K562 (cell line): ENCODE measurements around the gene OR8A1. TPM values are rescaled to one million over a fixed set of nuclear protein-coding genes. Genes with fewer than 3 reads are reported as not detected.

ENCODE experiments used
- ATAC-seq: fragments of 200-7000 bp; cut with Tn5 transposase; 3 replicates; pipeline ENCODE4 v1.9.1; 2020; ENCODE audit warnings: moderate library complexity
- BruUV-seq: library from RNA; stranded (reverse); fragments of 400-500 nt; replicated peaks from 2 replicates; lab custom pipeline; 2021; lab: Mats Ljungman, UMichigan
- CTCF ChIA-PET: fragments of 300-600 bp; formaldehyde crosslinking; extraction: SDS; loops from one replicate; lab custom pipeline; 2021; ENCODE audit warnings: low intra/inter-chr PET ratio; lab: Yijun Ruan, JAX
- POLR2A ChIA-PET: fragments of 300-600, 350-650 bp; sonication (Branson Sonifier 250); formaldehyde crosslinking; extraction: SDS; loops from one replicate; lab custom pipeline; 2021; ENCODE audit warnings: antibody characterized with exemption, inconsistent platforms; lab: Yijun Ruan, JAX
- DNase-seq, 4 experiments: peaks; one replicate each; pipeline versions ENCODE4 v3.0.0 to v3.0.0-alpha.2; 2011 to 2018; ENCODE audit warnings: low spot score in 3 of 4, mixed read lengths in 3 of 4; ENCODE audit errors: extremely low read depth in 1 of 4
- FAIRE-seq: peaks from 2 replicates; lab custom pipeline; 2011; peaks lifted over from hg19 to GRCh38; lab: Jason Lieb, UNC
- H2AFZ ChIP-seq: 2 replicates; pipeline ENCODE4 v1.6.0; 2011; ENCODE audit warnings: low read depth, low read length, control low read depth, inconsistent platforms
- H3K27ac ChIP-seq: fragments of 200-600 bp; 3 replicates; pipeline ENCODE4 v1.8.0; 2011; ENCODE audit warnings: low read depth, mild to moderate bottlenecking, control low read depth, inconsistent platforms, low read length, moderate library complexity, mixed read lengths; ENCODE audit errors: extremely low read depth
- H3K27me3 ChIP-seq, 2 experiments: fragments of 300-600 bp in 1 of 2; 2 replicates in 1 of 2; 3 replicates in 1 of 2; pipeline versions ENCODE4 v1.6.0 to v1.8.0; 2011; ENCODE audit warnings: inconsistent platforms in 2 of 2, low read length in 2 of 2, mild to moderate bottlenecking in 1 of 2, mixed read lengths in 1 of 2, moderate library complexity in 1 of 2; ENCODE audit not compliant: control insufficient read depth in 2 of 2, insufficient read depth in 2 of 2
- H3K36me3 ChIP-seq: fragments of 300-600 bp; 3 replicates; pipeline ENCODE4 v1.8.0; 2011; ENCODE audit warnings: mild to moderate bottlenecking, low read length, inconsistent platforms; ENCODE audit not compliant: control insufficient read depth, insufficient read depth
- H3K4me1 ChIP-seq, 2 experiments: fragments of 200-600 bp in 1 of 2; replicated peaks in 1 of 2; 2 replicates in 1 of 2; 3 replicates in 1 of 2; pipeline versions ENCODE4 v1.5.1 to v1.8.0; 2011; ENCODE audit warnings: inconsistent platforms in 2 of 2, low read length in 2 of 2, mild to moderate bottlenecking in 1 of 2, mixed read lengths in 1 of 2, moderate library complexity in 1 of 2; ENCODE audit not compliant: control insufficient read depth in 2 of 2, insufficient read depth in 2 of 2
- H3K4me2 ChIP-seq: 2 replicates; pipeline ENCODE4 v1.6.1; 2011; ENCODE audit warnings: low read length, control low read depth, inconsistent platforms, mixed read lengths; ENCODE audit not compliant: insufficient read depth
- H3K4me3 ChIP-seq: fragments of 200-600 bp; sonication (generic), shearing (Covaris generic); 2 replicates; pipeline ENCODE4 v1.5.1; 2016; ENCODE audit warnings: control low read depth, inconsistent platforms
- H3K79me2 ChIP-seq: fragments of 200-600 bp; 3 replicates; pipeline ENCODE4 v1.8.0; 2011; ENCODE audit warnings: low read length, inconsistent platforms; ENCODE audit not compliant: control insufficient read depth, insufficient read depth
- H3K9ac ChIP-seq, 2 experiments: 2 replicates each; pipeline versions ENCODE4 v1.6.0 to v1.6.1; 2011; ENCODE audit warnings: low read depth in 2 of 2, low read length in 2 of 2, control low read depth in 1 of 2, inconsistent platforms in 1 of 2, mild to moderate bottlenecking in 1 of 2, mixed read lengths in 1 of 2; ENCODE audit not compliant: insufficient read depth in 1 of 2
- H3K9me1 ChIP-seq: one replicate; pipeline ENCODE4 v1.6.0; 2011; ENCODE audit warnings: inconsistent platforms, mild to moderate bottlenecking, low read length, moderate library complexity; ENCODE audit not compliant: control insufficient read depth, insufficient read depth
- H3K9me3 ChIP-seq: replicated peaks from 2 replicates; pipeline ENCODE4 v1.5.1; 2011; ENCODE audit warnings: low read depth, low read length, inconsistent platforms; ENCODE audit not compliant: control insufficient read depth, insufficient read depth
- H4K20me1 ChIP-seq: replicated peaks from 2 replicates; pipeline ENCODE4 v1.6.1; 2011; ENCODE audit warnings: low read length, inconsistent platforms, mixed read lengths; ENCODE audit not compliant: control insufficient read depth, insufficient read depth
- ARID3A ChIP-seq: IDR thresholded peaks from 2 replicates; pipeline ENCODE4 v1.6.1; 2012; ENCODE audit warnings: low read depth, low read length, improper control_type of control experiment, borderline replicate concordance
- MECOM ChIP-seq: fragments of 250-450 bp; sonication (Bioruptor Pico); IDR thresholded peaks from 2 replicates; pipeline ENCODE4 v1.8.0; 2022; ENCODE audit warnings: inconsistent platforms
- PBX2 ChIP-seq, 2 experiments: IDR thresholded peaks in 1 of 2; conservative IDR thresholded peaks in 1 of 2; 2 replicates each; pipeline ENCODE4 v1.6.1; 2016; ENCODE audit warnings: low read depth in 2 of 2, mild to moderate bottlenecking in 1 of 2, missing compliant biosample characterization in 1 of 2, missing genetic modification characterization in 1 of 2, moderate library complexity in 1 of 2
- POLR2AphosphoS2 ChIP-seq: IDR thresholded peaks from 2 replicates; pipeline ENCODE4 v1.6.1; 2012; ENCODE audit warnings: low read length, improper control_type of control experiment
- PTRF ChIP-seq: fragments of 450-650 bp; IDR thresholded peaks from 2 replicates; pipeline ENCODE4 v1.6.1; 2016; ENCODE audit warnings: mild to moderate bottlenecking, missing genetic modification characterization, missing compliant biosample characterization
- SMAD3 ChIP-seq: fragments of 450-650 bp; formaldehyde crosslinking; conservative IDR thresholded peaks from 2 replicates; pipeline ENCODE4 v1.4.0; 2020; ENCODE audit warnings: mild to moderate bottlenecking
- ZC3H8 ChIP-seq: fragments of 450-650 bp; IDR thresholded peaks from 2 replicates; pipeline ENCODE4 v1.6.1; 2017
- ZKSCAN3 ChIP-seq: fragments of 250-450 bp; sonication (Bioruptor Pico); IDR thresholded peaks from 2 replicates; pipeline ENCODE4 v1.4.0; 2020
- ZNF143 ChIP-seq: sonication (generic); formaldehyde crosslinking; IDR thresholded peaks from 2 replicates; pipeline ENCODE4 v1.9.0; 2022; ENCODE audit warnings: mild to moderate bottlenecking, missing genetic modification reagents
- in situ Hi-C: fragments of 300-500 bp; cut with MboI; formaldehyde crosslinking; loops from 4 replicates; pipeline ENCODE4 v1.15.0; 2018; ENCODE audit warnings: inconsistent platforms, mixed read lengths
- intact Hi-C: fragments of 100-400 bp; cut with micrococcal nuclease; formaldehyde crosslinking; loops from 2 replicates; pipeline ENCODE4 v1.14.2; 2022
- polyA plus RNA-seq, 8 experiments: library from polyadenylated mRNA; depleted of rRNA in 4 of 8; stranded (reverse) in 5 of 8; unstranded in 3 of 8; fragments of >200 nt; fragmentation: Nextera tagmentation in 2 of 8; fragmentation: Illumina TruSeq in 1 of 8; extraction: Ambion mirVana in 2 of 8; extraction: Trizol in 1 of 8; gene quantifications; 2 replicates each; pipeline versions ENCODE4 v1.2.1 to v1.2.3, GENCODE V29; 2011 to 2014; ENCODE audit warnings: inconsistent platforms in 1 of 8, missing spikeins in 1 of 8
- total RNA-seq, 7 experiments: library from RNA; depleted of rRNA in 6 of 7; stranded (reverse); fragments of >200 nt in 6 of 7; fragmentation: Illumina TruSeq in 2 of 7; extraction: Trizol in 2 of 7; gene quantifications; 2 replicates each; pipeline versions ENCODE4 v1.2.1 to v1.2.3, GENCODE V29; 2011 to 2021; ENCODE audit warnings: low replicate concordance in 1 of 7
- TF ChIP-seq, protein P1 (sequence below): fragments of 450-650 bp; formaldehyde crosslinking; IDR thresholded peaks from 2 replicates; pipeline ENCODE4 v1.4.0; 2020; ENCODE audit warnings: mild to moderate bottlenecking

OR8A1 gene
- total and polyA plus RNA-seq, 9 of the 15 experiments (the other 6 are each of a cell fraction or from before 2014, with no cell fraction given) = 0.27 to 2.7 (median 1.4) TPM

GRCh38 chr11:124597626-124598025, 27.8 kb downstream of the OR8A1 start:
- Histone ChIP-seq H3K4me3 (no peak overlapping the region), H3K9me3 (no peaks in the 10 kb centered on the region), H3K4me1 (no peaks in the 10 kb centered on the region; a peak in 1 of 5 replicates), H3K79me2 (no peaks in the 10 kb centered on the region), H3K4me2 (no peak overlapping the region), H3K9me1 (no peaks in the 10 kb centered on the region), H2AFZ (no peak overlapping the region), H3K27me3 (peaks cover 0 to 3% of the 10 kb centered on the region in 2 experiments; a peak in 2 of 5 replicates), H4K20me1 (no peaks in the 10 kb centered on the region), H3K36me3 (no peaks in the 10 kb centered on the region)
- BruUV-seq = no TSS peak
- in situ Hi-C loops = loop anchor here (25.0 kb wide), 1 partner anchor 535 kb away; no protein-coding TSS in a partner anchor
- no peak for FAIRE-seq
- DNase-seq = no peak
- ChIA-PET CTCF (no interaction called here), POLR2A (no interaction called here)
- ATAC-seq = no peak
- intact Hi-C loops = no loop called here
- TF ChIP-seq ZC3H8 (no peak), ZKSCAN3 (CRISPR knock-in tag) (no peak), POLR2AphosphoS2 (no peak), ZNF143 (CRISPR knock-in tag) (no peak), MECOM (no peak), ARID3A (no peak), SMAD3 (CRISPR knock-in tag) (no peak), PBX2 (CRISPR knock-in tag; IDR thresholded peaks at IDR 0.05; ENCODE audit: low read depth) (no peak), PBX2 (tag; conservative IDR thresholded peaks at IDR 0.05; ENCODE audit: low read depth) (no peak), PTRF (no peak)
- TF ChIP-seq, protein P1, sequence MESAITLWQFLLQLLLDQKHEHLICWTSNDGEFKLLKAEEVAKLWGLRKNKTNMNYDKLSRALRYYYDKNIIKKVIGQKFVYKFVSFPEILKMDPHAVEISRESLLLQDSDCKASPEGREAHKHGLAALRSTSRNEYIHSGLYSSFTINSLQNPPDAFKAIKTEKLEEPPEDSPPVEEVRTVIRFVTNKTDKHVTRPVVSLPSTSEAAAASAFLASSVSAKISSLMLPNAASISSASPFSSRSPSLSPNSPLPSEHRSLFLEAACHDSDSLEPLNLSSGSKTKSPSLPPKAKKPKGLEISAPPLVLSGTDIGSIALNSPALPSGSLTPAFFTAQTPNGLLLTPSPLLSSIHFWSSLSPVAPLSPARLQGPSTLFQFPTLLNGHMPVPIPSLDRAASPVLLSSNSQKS (CRISPR knock-in tag) = no peak
- TF ChIP-seq, all 486 proteins: peak for 0
- Histone ChIP-seq H3K9ac (no peak overlapping the region), H3K27ac (no peak overlapping the region)
